GM10266 (cell line): Measurements from ENCODE around the gene JSRP1.

Experiments
- DNase-seq: peaks from one replicate; pipeline ENCODE4 v3.0.0; 2012; ENCODE audit errors: extremely low spot score
- CTCF ChIP-seq: IDR thresholded peaks from 2 replicates; pipeline ENCODE4 v1.5.1; 2012; ENCODE audit warnings: mild to moderate bottlenecking, low read depth; ENCODE audit not compliant: control insufficient read depth, insufficient read depth; ENCODE audit errors: missing control alignments

Gene JSRP1

GRCh38 chr19:2268861-2269243, 12.6 kb upstream of the JSRP1 start:
- no peak for TF ChIP-seq CTCF

GRCh38 chr19:2268480-2268830, 12.2 kb upstream of the JSRP1 start:
- TF ChIP-seq CTCF = no peak
- DNase-seq = no peak

More at GRCh38 chr19:2268861-2269243, 12.6 kb upstream of the JSRP1 start:
- no peak for DNase-seq

GRCh38 chr19:2266183-2266993, 10.2 kb upstream of the JSRP1 start:
- peak; percentile 80 for DNase-seq
- TF ChIP-seq CTCF = no peak

GRCh38 chr19:2261438-2262172, 5.4 kb upstream of the JSRP1 start:
- peak; percentile 44 for DNase-seq
- peak; percentile 70 for TF ChIP-seq CTCF

GRCh38 chr19:2260341-2260805, 4.2 kb upstream of the JSRP1 start:
- DNase-seq = no peak
- TF ChIP-seq CTCF = no peak

- DNase-seq = no peak
- no peak for TF ChIP-seq CTCF
Measured at GRCh38 chr19:2259336-2259735, 3.1 kb upstream of the JSRP1 start.
